ENCODE results near the gene CPLX1.

The CPLX1 gene

DNA sequence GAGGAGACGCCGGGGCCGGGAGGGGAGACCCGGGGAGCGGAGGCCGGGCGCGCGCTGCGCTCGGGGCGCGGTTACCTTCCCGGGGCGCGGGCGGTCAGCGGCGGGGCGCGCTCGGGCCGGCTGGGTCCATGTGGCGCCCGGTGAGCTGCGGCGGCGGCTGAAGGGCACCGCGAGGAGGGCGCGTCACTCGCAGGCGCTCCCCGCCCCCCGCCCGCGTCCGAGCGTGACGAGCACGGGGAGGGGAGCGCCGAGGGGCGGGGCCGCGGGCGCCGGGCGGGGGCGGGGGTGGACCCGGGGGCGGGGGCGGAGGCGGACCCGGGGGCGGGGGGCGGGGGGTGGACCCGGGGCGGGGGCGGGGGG lies at the start of gene CPLX1:
CPLX1 (minus strand) TSS at position 159 of the 360 bp plus-strand sequence. CDS start 1,607 bp downstream, outside the sequence.
- no peak for DNase-seq (ENCODE audit: low read depth, low spot score)

DNA sequence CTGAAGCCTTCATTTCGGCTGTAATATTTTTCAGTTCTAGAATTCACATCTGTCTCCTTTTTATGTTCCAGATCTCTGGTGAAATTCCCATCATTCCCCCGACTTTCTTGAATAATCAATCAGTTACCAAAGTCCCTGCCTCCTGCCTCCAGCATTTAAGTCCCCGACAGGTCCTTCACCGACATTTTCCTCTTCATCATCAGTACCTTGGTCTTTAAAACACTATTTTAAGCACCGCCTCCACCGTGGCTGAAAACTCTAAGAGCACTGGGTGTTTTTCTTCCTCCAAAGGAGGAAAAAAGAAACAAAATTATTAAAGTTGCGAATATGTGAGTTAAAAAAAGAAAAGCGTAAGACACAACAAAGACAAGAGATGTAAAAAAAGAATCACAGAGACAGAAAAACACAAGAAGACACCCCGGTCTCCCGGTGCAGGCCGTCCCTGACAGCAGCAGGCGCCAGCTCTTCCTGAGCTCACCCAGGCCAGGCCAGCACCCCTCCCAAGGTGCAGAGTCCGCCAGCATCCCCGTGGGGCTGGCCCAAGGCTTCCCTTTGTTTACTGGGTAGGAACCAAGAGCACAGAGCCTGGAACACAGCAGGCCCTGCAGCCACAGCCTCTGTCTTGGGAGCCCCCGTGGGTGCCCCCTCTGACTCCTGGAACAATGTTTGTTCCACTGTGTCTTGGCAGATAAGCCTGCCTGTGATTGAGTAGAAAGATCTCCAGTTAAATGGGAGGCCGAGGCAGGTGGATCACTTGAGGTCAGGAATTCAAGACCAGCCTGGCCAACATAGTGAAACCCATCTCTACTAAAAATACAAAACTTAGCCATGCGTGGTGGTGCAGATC lies 49.3 kb upstream of the CPLX1 start:
- DNase-seq (ENCODE audit: low read depth, low spot score) = no peak

DNA sequence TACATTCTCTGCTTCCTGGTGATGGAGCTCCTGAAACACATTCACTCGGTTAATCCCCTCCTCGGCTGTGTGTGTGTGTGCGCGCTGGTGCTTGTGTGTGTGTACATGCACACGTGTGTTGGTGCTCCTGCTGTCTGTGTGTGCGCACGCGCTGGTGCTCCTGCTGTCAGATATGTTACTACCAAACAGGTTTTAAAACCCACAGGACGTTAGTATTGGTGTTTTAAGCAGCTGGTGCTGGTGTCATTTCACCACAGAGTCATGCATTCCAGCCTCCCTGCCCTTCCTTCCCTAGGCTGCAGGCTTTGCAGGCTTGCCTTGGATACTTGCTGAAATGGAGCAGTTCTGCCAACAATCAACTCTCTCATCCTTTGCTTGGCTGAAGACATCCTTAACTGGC lies 48.1 kb upstream of the CPLX1 start:
- no peak for DNase-seq (ENCODE audit: low read depth, low spot score)

DNA sequence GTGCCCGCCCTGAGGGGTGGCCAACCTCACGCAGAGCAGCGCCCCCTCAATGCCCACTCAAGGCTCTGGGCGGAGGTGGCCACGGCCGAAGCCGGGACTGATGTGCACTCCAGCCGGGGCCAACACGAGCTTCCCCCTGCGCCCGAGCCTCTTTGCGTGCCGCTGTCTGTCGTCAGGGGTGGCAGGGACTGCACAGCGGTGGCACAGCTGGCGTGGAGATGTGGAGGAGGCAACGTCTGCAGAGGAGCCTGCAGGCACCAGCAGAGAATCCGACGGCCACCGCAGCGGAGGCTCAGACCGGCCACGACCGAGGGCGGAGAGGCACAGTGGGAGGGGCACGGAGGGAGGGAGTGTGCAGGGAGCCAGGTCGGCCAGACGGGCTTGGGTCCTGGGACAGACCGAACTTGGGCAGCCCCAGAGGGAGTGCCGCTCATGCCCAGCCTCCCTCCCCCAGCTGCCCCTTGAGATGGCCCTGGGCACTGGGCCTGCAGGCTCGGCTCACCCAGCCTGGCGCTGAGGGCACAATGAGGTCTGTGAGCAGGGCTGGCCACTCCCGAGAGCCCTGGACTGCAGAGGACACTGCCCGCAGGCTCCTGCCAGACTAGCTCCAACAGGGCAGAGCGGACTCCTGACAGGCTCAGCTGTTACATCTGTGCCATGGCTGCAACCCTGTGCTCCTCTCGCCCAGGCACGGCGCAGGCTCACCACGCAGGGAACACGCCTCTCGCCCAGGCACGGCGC lies 46.5 kb upstream of the CPLX1 start:
- DNase-seq (ENCODE audit: low read depth, low spot score) = no peak

DNA sequence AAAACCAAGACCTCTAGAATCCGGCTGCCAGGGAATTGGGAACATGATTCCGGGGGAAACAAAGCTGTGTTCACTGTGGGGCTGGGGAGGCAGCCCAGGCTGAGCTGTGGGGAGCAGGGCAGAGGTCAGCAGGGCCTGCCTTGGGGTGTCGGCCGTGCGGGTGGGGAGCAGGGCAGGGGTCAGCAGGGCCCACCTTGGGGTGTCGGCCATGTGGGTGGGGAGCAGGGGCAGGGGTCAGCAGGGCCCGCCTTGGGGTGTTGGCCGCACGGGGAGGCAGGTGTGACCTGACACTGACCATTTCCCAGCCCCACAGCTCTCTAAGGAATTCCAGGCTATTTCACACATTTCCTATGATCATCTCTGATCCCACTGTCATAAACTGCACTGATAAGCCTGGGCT lies 45.6 kb upstream of the CPLX1 start:
- DNase-seq (ENCODE audit: low read depth, low spot score) = no peak

DNA sequence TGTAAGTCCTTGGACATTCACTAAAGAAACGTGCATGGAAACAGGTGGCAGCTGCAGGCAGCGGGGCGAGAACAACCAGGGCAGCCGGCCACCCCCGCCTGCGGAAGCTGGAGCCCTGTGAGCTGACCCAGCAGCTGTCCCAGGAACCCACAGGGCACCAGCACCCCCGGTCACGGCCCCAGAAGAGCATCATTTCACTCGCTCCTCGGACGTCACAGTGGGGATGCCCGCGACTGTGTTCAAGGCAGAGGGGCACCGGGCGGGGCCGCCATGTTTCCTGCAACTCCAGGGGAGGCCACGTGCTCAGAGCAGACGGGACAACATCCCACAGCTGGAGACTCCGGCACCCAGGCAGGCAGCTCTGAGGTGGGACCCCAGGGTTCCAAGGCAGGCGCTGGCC lies 45.0 kb upstream of the CPLX1 start:
- DNase-seq (ENCODE audit: low read depth, low spot score) = no peak

DNA sequence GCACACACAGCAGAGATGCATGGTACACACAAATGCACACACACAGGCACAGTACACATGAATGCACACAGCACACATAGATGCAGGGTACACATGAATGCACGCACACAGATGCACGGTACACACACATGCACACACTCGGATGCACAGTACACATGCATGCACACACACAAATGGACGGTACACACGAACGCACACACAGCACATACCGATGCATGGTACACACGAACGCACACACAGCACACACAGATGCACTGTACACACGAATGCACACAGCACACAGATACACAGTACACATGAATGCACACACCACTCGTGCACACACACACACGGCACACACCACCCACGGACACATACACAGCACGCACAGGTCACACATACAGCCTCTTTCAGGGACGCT lies 43.8 kb upstream of the CPLX1 start:
- DNase-seq (ENCODE audit: low read depth, low spot score) = no peak

DNA sequence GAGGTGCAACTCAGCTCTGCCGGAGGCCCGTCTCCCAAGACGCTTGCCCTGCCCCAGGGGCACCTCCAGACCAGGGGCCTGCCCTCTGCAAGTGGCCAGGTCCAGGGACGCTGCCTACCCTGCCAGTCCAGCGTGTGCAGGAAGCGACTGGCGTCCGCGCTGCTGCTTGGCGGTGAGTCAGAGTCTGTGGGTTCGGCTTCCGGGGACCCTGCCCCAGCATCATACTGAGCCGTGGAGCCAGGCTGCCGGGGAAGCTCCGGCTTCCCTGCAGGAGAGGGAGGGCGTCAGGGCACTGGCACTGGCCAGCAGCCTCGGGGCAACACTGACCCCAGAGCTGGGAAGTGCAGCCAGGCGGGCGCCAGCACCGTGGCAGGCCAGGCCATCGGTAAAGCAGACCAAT lies 42.5 kb upstream of the CPLX1 start:
- no peak for DNase-seq (ENCODE audit: low read depth, low spot score)

DNA sequence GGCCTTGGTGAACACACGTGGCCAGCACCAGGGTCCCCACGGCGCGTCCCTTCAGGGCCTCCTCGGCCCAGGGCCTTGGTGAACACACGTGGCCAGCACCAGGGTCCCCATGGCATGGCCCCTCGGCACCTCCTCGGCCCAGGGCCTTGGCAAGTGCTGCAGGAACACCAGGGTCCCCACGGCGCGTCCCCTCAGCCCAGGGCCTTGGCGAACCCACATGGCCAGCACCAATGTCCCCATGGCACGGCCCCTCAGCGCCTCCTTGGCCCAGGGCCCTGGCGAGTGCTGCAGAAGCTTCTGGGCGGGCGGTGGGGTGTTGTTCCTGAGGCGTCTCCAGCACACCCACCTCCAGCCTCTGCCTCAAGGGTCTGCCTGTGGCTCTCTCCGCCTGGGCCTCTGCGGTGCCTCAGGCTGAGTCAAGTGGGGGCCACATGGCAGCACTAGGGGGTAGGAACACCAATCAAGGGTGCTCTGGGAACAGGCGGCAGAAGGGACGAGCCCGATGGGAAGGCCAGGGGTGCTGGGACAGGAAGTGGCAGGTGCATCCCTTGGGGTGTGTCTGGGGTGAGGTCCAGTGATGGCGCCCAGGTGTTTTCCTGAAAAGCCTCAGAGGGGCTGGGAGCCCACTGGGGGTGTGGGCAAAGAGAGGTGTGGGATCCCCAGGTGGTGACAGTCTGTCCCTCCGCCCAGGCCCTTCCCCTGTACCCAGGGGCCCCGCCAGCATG lies 41.8 kb upstream of the CPLX1 start:
- no peak for DNase-seq (ENCODE audit: low read depth, low spot score)

DNA sequence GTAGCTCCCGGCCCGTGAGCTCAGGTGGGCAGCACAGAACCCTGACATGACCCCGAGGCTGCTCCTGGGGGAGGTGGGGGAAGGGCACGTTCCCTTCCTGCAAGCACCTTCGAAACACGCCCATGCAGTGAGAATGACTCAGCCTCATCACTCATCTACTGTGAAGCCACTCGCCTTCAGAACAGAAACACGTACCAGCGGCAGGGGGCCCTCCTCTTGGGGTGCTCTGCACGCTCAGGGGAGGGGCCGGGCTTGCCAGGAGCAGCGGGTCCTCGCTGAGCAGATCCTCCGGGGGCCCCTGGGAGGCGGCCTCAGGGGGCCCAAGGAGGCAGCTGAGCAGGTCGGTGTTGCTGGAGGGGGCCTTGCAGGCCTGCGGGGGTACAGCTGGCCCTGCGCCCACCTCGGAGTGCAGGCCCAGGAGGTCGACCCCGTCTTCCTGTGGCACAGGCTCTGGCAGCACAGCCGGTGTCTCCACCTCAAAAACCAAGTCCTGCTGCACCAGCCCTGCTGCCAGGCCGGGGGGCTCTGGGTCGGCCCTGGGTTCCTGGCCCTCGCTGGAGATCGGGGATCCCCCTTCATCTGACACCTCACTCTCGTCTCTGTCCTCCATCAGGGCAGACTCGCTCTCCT lies 40.9 kb upstream of the CPLX1 start:
- no peak for DNase-seq (ENCODE audit: low read depth, low spot score)

DNA sequence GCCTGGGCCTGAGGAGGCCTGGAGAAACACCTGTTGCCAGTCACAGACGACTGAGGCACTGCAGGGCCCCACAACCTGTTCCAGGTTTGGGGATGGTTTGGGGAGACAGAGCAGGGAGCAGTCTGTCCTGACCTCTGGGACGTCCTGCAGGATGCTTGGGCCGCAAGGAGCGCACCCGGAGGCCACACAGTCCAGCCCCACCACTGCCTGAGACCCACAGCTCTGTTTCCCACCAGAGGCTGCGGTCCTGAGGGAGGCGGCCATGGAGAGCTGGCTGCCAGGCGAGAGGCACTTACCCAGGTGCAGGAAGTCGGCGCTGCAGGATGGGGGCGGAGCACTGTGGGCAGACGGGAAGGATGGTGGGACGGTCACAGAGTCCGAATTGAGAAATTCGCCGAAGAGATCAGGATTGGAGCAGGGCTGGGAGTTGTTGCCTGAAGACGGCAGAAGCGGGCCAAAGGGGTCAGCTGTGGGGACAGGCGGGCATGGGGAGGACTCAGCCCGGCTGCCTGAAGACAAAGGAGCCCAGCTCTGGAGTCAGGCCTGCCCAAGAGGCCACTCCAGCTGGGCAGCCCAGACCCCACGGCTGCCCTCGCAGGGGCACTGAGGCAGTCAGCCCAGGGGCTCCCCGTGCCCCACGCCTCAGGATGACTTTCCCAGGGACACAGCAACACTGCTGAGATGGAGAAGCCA lies 40.3 kb upstream of the CPLX1 start:
- no peak for DNase-seq (ENCODE audit: low read depth, low spot score)

DNA sequence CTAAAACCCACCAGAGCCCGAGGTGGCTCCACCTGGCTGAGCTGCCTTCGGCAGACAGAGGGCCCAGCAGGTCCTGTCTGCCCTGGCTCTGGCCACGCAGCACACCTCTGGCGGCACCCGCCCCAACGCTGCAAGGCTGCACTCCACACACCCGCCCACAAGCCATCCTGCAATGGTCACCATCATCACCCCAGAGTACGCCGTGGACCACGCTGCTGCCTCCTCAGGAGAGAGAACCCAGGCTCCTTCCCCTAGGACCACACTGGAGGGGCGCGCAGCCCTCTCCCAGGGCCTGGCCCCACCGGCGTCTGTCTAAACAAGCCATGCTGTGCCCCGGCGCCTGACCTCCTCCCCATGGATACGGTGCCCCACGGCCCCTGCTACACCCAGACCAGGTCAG lies 39.6 kb upstream of the CPLX1 start:
- no peak for DNase-seq (ENCODE audit: low read depth, low spot score)

DNA sequence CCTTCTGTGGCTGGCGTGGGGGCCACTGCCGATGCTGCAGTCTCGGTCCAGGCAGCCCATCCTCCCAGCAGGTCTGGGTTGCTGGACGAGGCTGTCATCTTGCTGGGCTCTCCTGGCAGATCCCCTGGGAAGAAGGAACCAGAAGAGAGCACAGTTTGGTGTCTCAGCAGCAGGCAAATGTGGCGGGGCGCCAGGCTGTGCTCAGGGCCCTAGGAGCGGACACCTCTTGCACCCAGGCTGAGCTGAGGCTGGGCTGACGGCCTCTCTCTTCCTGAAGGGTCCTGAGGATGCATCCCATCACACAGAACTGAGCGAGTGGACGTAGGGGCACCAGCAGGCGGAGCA lies 39.2 kb upstream of the CPLX1 start:
- DNase-seq (ENCODE audit: low read depth, low spot score) = no peak

DNA sequence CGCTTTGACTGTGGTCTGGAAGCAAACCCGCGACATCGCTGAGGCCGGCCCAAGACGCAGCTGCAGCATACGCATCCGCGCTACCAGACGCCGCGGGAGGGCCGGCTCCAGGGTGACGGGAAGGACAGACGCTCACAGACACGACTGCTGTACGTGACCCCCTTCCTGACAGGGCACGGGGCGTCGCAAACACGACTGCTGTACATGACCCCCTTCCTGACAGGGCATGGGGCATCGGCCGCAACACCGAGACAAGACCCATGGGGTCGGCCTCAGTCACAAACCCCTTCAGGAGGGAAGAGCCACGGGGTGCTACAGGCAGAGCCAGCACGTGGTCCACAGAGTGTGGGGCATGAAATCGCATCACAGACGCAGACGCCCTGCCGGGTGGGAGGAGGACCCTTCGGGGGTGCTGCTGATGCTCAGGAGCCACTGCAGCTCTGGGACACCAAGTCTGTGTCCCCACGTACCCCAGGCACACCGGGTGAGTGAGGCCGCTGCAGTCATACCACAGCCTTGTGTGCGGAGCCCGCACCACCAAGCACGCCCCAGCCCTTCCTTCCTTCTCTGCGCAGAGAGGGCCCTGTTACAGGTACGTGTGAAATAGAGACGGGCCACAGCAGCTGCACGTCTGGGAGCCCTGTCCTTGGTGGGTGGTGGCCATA lies 38.7 kb upstream of the CPLX1 start:
- DNase-seq (ENCODE audit: low read depth, low spot score) = no peak

DNA sequence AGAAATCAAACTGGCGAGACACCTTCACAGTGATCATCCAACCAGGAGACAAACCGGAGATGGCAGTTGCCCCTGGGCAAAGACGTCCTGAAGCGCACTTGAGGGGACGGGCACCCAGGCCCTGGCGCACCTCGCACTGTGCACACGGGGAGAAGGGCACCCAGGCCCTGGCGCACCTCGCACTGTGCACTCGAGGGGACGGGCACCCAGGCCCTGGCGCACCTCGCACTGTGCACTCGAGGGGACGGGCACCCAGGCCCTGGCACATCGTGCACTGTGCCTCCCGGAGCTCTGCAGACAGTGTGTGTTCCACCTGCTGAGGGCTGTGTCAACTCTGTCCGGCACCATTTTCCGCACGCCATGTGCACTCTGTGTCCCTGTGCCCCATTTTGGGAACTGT lies 34.6 kb upstream of the CPLX1 start:
- no peak for DNase-seq (ENCODE audit: low read depth, low spot score)

DNA sequence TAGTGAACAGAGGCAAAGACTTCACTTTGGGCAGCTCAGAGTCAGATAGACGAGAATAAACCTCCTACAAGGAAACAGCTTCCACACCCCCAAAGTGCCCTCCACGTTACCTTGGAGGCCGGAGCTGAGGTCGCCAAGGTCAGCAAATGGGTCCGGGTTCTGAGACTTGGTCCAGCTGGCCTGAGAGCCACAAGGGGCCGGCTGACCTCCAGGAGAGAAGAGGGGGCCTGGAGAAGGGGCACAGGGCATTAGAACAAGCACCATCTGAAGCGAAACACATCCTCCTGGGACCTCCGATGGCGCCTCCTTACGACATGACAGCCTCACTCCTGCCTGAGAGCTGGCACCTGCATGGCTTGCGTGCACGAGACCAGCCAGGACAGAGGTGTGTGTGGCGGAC lies 33.6 kb upstream of the CPLX1 start:
- DNase-seq (ENCODE audit: low read depth, low spot score) = no peak

DNA sequence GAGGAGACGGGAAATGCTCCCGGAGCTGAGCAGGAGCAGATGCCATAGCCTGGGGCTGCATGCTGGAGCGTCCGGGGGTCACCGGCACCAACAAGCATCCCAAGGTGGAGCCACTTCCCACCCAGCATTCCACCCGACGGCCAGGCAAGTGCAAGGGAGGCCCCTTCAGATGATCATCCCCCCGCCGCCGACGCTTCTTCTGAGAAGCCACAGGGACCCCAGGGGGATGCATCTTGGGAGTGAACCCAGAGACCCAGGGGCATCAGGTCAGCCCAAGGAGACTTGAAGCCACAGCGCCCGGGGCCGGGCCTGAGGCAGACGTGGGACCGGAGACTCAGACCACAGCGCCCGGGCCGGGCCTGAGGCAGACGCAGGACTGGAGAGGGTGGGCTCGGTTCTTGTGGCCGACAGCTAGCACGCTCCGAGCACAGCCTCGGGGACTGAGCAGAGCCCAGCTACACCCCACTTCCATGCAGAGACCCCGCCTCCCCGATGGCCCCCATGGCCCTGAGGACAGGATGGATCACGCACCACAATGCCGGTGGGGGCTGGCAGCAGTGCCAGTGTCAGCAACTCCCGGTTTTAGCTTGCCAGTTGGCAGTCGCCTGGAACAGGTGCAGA lies 33.0 kb upstream of the CPLX1 start:
- DNase-seq (ENCODE audit: low read depth, low spot score) = no peak

DNA sequence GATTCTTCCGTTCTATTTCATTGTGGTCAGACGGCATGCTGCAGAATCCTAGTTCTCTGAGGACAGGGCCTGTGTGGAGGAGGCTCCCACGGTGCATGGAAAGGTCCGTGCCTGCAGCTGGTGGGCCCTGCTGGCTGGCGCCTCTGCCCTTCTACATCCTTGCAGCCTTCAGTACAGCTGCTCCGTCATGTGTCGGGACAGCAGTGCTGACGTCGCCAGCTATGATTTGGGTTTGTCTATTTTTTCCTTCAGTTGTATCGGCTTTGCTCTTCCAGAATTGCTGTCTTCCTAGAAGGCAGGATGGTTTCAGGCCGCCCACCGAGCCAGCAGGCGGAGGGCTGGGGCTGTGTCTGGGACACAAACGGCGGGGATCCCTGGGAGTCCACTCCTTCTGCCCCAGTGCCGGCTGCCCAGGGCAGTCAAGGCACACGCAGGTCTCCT lies 32.1 kb upstream of the CPLX1 start:
- no peak for DNase-seq (ENCODE audit: low read depth, low spot score)

DNA sequence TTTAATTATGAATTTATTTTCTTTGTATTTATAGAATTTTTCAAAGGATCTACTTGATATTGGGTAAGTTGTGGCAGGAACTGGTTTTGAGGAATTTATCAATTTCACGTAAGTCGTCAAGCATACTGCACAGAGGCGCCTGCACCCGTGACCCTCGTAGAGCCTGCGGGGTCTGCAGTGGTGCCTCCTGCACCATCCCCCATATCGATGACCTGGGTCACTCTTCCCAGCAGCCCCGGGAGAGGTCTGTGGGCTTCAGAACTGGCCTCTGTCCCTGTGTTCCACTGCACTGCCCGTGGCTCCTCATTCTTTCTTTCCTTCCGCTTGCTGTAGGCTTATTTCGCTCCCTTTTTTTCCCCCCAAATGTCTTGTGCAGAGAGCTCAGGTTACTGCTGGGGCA lies 31.5 kb upstream of the CPLX1 start:
- DNase-seq (ENCODE audit: low read depth, low spot score) = no peak

DNA sequence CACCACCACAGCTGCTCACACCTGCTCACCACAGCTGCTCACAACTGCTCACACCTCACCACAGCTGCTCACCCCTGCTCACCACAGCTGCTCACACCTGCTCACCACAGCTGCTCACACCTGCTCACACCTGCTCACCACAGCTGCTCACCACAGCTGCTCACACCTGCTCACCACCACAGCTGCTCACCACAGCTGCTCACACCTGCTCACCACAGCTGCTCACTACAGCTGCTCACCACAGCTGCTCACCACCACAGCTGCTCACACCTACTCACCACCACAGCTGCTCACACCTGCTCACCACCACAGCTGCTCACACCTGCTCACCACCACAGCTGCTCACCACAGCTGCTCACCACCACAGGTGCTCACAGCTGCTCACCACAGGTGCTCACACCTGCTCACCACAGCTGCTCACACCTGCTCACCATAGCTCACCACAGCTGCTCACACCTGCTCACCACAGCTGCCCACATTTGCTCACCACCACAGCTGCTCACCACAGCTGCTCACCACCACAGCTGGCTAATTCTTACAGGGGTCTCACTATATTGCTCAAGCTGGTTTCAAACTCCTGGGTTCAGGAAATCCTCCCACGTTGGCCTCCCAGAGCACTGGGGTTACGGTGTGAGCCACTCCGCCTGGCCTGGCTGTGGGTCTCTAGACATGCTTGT lies 30.4 kb upstream of the CPLX1 start:
- no peak for DNase-seq (ENCODE audit: low read depth, low spot score)

Data from activated naive CD8-positive, alpha-beta T cell treated with anti-CD3 and anti-CD28 coated beads, Interleukin-2, amount 50 U/mL, for 16 hours (primary cell).